ENCODE results near the gene RMDN2. TPM values are rescaled to one million over a fixed set of nuclear protein-coding genes. Genes with fewer than 3 reads are reported as not detected.
"Not testable (repeated sequence)": the region's sequence is repeated elsewhere in the genome, so short reads cannot be mapped to it uniquely, and the experiment has no call there.

Gene RMDN2
- total RNA-seq, 5 donors from 2014 or later (not counting 1 experiment from before 2014, with no cell fraction given) = 2.4 to 5.0 (median 3.5) TPM

DNA sequence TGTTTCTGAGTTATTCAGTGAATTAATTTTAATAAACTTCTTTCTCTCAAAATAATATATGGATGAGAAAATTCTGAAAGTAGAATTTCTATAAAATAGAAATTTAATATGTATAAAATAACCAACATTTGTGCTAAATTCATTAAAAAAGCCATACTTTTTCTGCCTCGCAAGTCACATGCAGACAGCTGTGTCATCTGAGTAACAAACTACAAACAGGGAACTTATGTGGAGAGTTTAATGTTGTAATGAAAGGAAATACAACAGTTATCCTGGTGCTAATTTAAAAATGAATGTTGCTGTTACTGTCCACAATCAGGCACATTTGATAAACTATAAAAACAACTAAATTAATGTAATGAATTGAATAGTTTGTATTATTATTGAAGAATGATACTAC lies 22.2 kb downstream of the RMDN2 start:
- ChIA-PET CTCF (interaction anchor here in 1 of 2 donors (0.6 kb wide), 2 partner anchors 19 to 57 kb away, joined by 4 to 5 read pairs; no protein-coding TSS in a partner anchor), POLR2A (no interaction called here)
- no peak for DNase-seq
- Histone ChIP-seq H3K4me1 (ENCODE audit: control insufficient read depth in 1 of 2, extremely low read depth in 1 of 2, insufficient read depth in 2 of 2, low read length in 2 of 2) (no peaks in the 10 kb centered on the region), H3K9me3 (no peaks in the 10 kb centered on the region), H3K36me3 (ENCODE audit: control insufficient read depth in 2 of 2, extremely low read depth in 1 of 2, insufficient read depth in 1 of 2, low read length in 1 of 2) (no peaks in the 10 kb centered on the region), H3K4me3 (ENCODE audit: control insufficient read depth in 1 of 2, extremely low read depth in 1 of 2, low read length in 1 of 2) (no peak overlapping the region), H3K27ac (ENCODE audit: low read length) (no peak overlapping the region), H3K27me3 (replicated peaks in 1 of 2; ENCODE audit: control insufficient read depth in 2 of 2, extremely low read depth in 1 of 2, insufficient read depth in 2 of 2, low read length in 1 of 2) (no peaks in the 10 kb centered on the region)
- Mint-ChIP-seq H3K27ac (no peak overlapping the region), H3K4me3 (no peak overlapping the region), H3K36me3 (peaks cover 7% of the 10 kb centered on the region), H3K27me3 (no peaks in the 10 kb centered on the region), H3K4me1 (no peaks in the 10 kb centered on the region), H3K9me3 (no peaks in the 10 kb centered on the region)
- WGBS (ENCODE audit: insufficient coverage) = no CpG with 5 or more reads among the region's 1 CpG
- no peak for ATAC-seq (replicated peaks in 1 of 4)

DNA sequence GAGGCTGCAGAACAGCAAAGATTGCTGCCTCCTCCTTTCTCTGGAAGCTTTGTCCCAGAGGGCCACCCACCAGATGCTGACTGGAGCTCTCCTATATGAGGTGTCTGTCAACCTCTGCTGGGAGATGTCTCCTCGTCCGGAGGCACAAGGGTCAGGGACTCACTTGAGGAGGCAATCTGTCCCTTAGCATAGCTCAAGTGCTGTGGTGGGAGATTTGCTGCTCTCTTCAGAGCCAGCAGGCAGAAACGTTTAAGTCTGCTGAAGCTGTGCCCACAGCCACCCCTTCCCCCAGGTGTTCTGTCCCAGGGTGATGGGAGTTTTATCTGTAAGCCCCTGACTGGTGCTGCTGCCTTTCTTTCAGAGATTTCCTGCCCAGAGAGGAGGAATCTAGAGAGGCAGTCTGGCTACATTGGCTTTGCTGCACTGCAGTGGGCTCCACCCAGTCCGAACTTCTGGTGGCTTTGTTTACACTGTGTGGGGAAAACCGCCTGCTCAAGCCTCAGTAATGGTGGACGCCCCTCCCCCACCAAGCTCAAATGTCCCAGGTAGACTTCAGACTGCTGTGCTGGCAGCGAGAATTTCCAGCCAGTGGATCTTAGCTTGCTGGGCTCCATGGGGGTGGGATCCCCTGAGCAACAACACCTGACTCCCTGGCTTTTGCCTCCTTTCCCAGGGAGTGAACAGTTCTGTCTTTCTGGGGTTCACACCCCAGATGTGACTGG lies 37.1 kb downstream of the RMDN2 start:
- H3K36me3 ChIP-seq (ENCODE audit: control insufficient read depth in 2 of 2, extremely low read depth in 1 of 2, insufficient read depth in 1 of 2, low read length in 1 of 2); DNase-seq; H3K4me3 ChIP-seq (ENCODE audit: control insufficient read depth in 1 of 2, extremely low read depth in 1 of 2, low read length in 1 of 2); H3K27me3 Mint-ChIP-seq; H3K27me3 ChIP-seq (replicated peaks in 1 of 2; ENCODE audit: control insufficient read depth in 2 of 2, extremely low read depth in 1 of 2, insufficient read depth in 2 of 2, low read length in 1 of 2); POLR2A ChIA-PET; H3K27ac ChIP-seq (ENCODE audit: low read length); H3K9me3 ChIP-seq; H3K27ac Mint-ChIP-seq; H3K4me1 Mint-ChIP-seq; H3K4me3 Mint-ChIP-seq; ATAC-seq (replicated peaks in 1 of 4); H3K4me1 ChIP-seq (ENCODE audit: control insufficient read depth in 1 of 2, extremely low read depth in 1 of 2, insufficient read depth in 2 of 2, low read length in 2 of 2): not testable (repeated sequence)
- Mint-ChIP-seq H3K36me3 (peaks cover 55% of the 10 kb centered on the region), H3K9me3 (peaks cover 17 to 37% (median 21%) of the 10 kb centered on the region in 3 donors)
- WGBS (ENCODE audit: insufficient coverage) = 100% methylated on average over 1 of the region's 7 CpGs
- CTCF ChIA-PET = interaction anchor here in 1 of 2 donors (0.6 kb wide), 1 partner anchor 19 kb away, joined by 3 read pairs; no protein-coding TSS in a partner anchor

- WGBS (ENCODE audit: insufficient coverage) = 65% methylated on average over 7 of the region's 9 CpGs
- H3K4me1 Mint-ChIP-seq; H3K27me3 Mint-ChIP-seq; H3K4me3 Mint-ChIP-seq; H3K27me3 ChIP-seq (replicated peaks in 1 of 2; ENCODE audit: control insufficient read depth in 2 of 2, extremely low read depth in 1 of 2, insufficient read depth in 2 of 2, low read length in 1 of 2); H3K4me1 ChIP-seq (ENCODE audit: control insufficient read depth in 1 of 2, extremely low read depth in 1 of 2, insufficient read depth in 2 of 2, low read length in 2 of 2); DNase-seq; POLR2A ChIA-PET; H3K27ac ChIP-seq (ENCODE audit: low read length); ATAC-seq (replicated peaks in 1 of 4); H3K36me3 ChIP-seq (ENCODE audit: control insufficient read depth in 2 of 2, extremely low read depth in 1 of 2, insufficient read depth in 1 of 2, low read length in 1 of 2); H3K27ac Mint-ChIP-seq; H3K4me3 ChIP-seq (ENCODE audit: control insufficient read depth in 1 of 2, extremely low read depth in 1 of 2, low read length in 1 of 2); H3K9me3 ChIP-seq: not testable (repeated sequence)
- CTCF ChIA-PET = interaction anchor here in 1 of 2 donors (0.6 kb wide), 1 partner anchor 19 kb away, joined by 3 read pairs; no protein-coding TSS in a partner anchor
- Mint-ChIP-seq H3K36me3 (peaks cover 50% of the 10 kb centered on the region), H3K9me3 (peaks cover 18 to 33% (median 21%) of the 10 kb centered on the region in 3 donors)
These were observed 37.6 kb downstream of the RMDN2 start for GRCh38 chr2:37962740-37963121.

DNA sequence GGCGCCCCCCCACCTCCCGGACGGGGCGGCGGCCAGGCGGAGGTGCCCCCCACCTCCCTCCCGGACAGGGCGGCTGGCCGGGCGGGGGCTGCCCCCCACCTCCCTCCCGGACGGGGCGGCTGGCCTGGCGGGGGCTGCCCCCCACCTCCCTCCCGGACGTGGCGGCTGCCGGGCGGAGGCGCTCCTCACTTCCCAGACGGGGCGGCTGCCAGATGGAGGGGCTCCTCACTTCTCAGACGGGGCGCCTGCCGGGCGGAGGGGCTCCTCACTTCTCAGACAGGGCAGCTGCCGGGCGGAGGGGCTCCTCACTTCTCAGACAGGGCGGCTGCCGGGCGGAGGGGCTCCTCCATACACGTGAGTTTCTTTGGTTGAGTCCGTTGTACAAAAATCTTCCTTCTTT lies 38.8 kb downstream of the RMDN2 start:
- peaks cover 18 to 26% (median 18%) of the 10 kb centered on the region in 3 donors for H3K9me3 Mint-ChIP-seq
- H3K4me1 ChIP-seq (ENCODE audit: control insufficient read depth in 1 of 2, extremely low read depth in 1 of 2, insufficient read depth in 2 of 2, low read length in 2 of 2); ATAC-seq (replicated peaks in 1 of 4); POLR2A ChIA-PET; DNase-seq; H3K4me1 Mint-ChIP-seq; H3K4me3 Mint-ChIP-seq; H3K27me3 Mint-ChIP-seq; H3K9me3 ChIP-seq; H3K27ac Mint-ChIP-seq; H3K27me3 ChIP-seq (replicated peaks in 1 of 2; ENCODE audit: control insufficient read depth in 2 of 2, extremely low read depth in 1 of 2, insufficient read depth in 2 of 2, low read length in 1 of 2); H3K36me3 ChIP-seq (ENCODE audit: control insufficient read depth in 2 of 2, extremely low read depth in 1 of 2, insufficient read depth in 1 of 2, low read length in 1 of 2); H3K27ac ChIP-seq (ENCODE audit: low read length); H3K4me3 ChIP-seq (ENCODE audit: control insufficient read depth in 1 of 2, extremely low read depth in 1 of 2, low read length in 1 of 2): not testable (repeated sequence)
- 98% methylated on average over 13 of the region's 33 CpGs for WGBS (ENCODE audit: insufficient coverage)
- CTCF ChIA-PET = interaction anchor here in 1 of 2 donors (0.7 kb wide), 1 partner anchor 77 kb away, joined by 3 read pairs; no protein-coding TSS in a partner anchor
- H3K36me3 Mint-ChIP-seq = peaks cover 38% of the 10 kb centered on the region

- ChIA-PET CTCF (interaction anchor here in 1 of 2 donors (0.7 kb wide), 1 partner anchor 19 kb away, joined by 5 read pairs; no protein-coding TSS in a partner anchor), POLR2A (no interaction called here)
- H3K4me3 Mint-ChIP-seq = no peak overlapping the region
- peaks cover 2% of the 10 kb centered on the region for H3K9me3 ChIP-seq
- H3K27me3 Mint-ChIP-seq = peaks cover 0 to 2% of the 10 kb centered on the region in 2 donors
- no peaks in the 10 kb centered on the region for H3K4me1 ChIP-seq (ENCODE audit: control insufficient read depth in 1 of 2, extremely low read depth in 1 of 2, insufficient read depth in 2 of 2, low read length in 2 of 2)
- H3K4me3 ChIP-seq (ENCODE audit: control insufficient read depth in 1 of 2, extremely low read depth in 1 of 2, low read length in 1 of 2) = no peak overlapping the region
- no peak overlapping the region for H3K27ac Mint-ChIP-seq
- DNase-seq (no peak), ATAC-seq (replicated peaks in 1 of 4) (no peak)
- H3K27ac ChIP-seq (ENCODE audit: low read length) = no peak overlapping the region
- peaks cover 19% of the 10 kb centered on the region for H3K36me3 Mint-ChIP-seq
- peaks cover 0 to 6% of the 10 kb centered on the region in 2 experiments for H3K27me3 ChIP-seq (replicated peaks in 1 of 2; ENCODE audit: control insufficient read depth in 2 of 2, extremely low read depth in 1 of 2, insufficient read depth in 2 of 2, low read length in 1 of 2)
- H3K36me3 ChIP-seq (ENCODE audit: control insufficient read depth in 2 of 2, extremely low read depth in 1 of 2, insufficient read depth in 1 of 2, low read length in 1 of 2) = no peaks in the 10 kb centered on the region
- no CpG with 5 or more reads among the region's 3 CpGs for WGBS (ENCODE audit: insufficient coverage)
- peaks cover 7 to 14% (median 9%) of the 10 kb centered on the region in 3 donors for H3K9me3 Mint-ChIP-seq
- H3K4me1 Mint-ChIP-seq = no peaks in the 10 kb centered on the region
These were observed 41.2 kb downstream of the RMDN2 start for GRCh38 chr2:37966326-37966725.

DNA sequence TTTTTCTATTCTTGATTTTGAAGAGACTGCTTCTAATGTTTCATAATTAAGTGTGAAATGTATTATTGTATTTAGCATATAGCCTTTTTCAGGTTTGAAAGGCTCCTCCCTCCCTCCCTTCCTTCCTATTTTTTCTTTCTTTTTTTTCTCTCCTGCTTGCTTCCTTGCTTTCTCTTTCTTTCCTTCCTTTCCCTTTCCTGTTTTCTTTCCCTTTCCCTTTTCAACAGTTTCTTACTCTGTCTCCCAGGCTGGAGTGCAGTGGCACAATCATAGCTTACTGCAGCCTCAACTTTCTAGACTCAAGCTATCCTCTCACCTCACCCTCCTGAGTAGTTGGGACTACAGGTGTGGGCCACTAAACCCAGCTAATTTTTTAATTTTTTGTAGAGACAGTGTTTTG lies 44.6 kb downstream of the RMDN2 start:
- Histone ChIP-seq H3K36me3 (ENCODE audit: control insufficient read depth in 2 of 2, extremely low read depth in 1 of 2, insufficient read depth in 1 of 2, low read length in 1 of 2) (no peaks in the 10 kb centered on the region), H3K27me3 (replicated peaks in 1 of 2; ENCODE audit: control insufficient read depth in 2 of 2, extremely low read depth in 1 of 2, insufficient read depth in 2 of 2, low read length in 1 of 2) (no peaks in the 10 kb centered on the region), H3K4me3 (ENCODE audit: control insufficient read depth in 1 of 2, extremely low read depth in 1 of 2, low read length in 1 of 2) (no peak overlapping the region), H3K27ac (ENCODE audit: low read length) (no peak overlapping the region), H3K9me3 (peaks cover 2% of the 10 kb centered on the region), H3K4me1 (ENCODE audit: control insufficient read depth in 1 of 2, extremely low read depth in 1 of 2, insufficient read depth in 2 of 2, low read length in 2 of 2) (no peaks in the 10 kb centered on the region)
- Mint-ChIP-seq H3K36me3 (peaks cover 13% of the 10 kb centered on the region), H3K9me3 (peaks cover 3 to 9% (median 9%) of the 10 kb centered on the region in 3 donors), H3K4me3 (no peak overlapping the region), H3K27me3 (no peaks in the 10 kb centered on the region), H3K27ac (no peak overlapping the region), H3K4me1 (no peaks in the 10 kb centered on the region)
- ATAC-seq (replicated peaks in 1 of 4) = no peak
- ChIA-PET CTCF (no interaction called here), POLR2A (no interaction called here)
- no peak for DNase-seq

All from T-cell (primary cell).